ENCODE results near the gene NR5A2. TPM values are rescaled to one million over a fixed set of nuclear protein-coding genes. Genes with fewer than 3 reads are reported as not detected.

NR5A2 gene
- total RNA-seq, 1 experiment from 2014 or later, result 4.7 TPM

DNA sequence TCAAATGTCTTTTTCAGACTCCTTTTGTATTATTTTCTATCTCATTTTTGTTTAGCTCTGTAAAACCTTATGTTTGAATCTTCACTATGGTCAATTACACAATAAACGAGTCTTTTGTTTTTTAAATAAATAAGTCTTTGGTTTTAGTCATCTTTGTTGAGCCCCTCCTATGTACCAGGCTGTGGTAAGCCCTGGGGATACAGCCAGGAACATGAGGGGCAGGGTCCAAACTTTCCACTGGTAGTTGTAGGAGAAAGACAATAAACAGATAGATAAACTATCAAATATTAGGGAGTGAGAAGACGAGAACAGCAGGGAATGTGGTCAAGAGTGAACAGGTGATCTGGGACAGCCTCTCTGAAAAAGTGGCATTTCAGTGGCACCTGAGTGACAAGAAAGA, 195.7 kb downstream of the NR5A2 start:
- no peak overlapping the region for H2BK5ac ChIP-seq (ENCODE audit: insufficient read length, low read length)
- no peak overlapping the region for H3K4me2 ChIP-seq (ENCODE audit: insufficient read depth, insufficient read length, low read length)
- H2AFZ ChIP-seq (ENCODE audit: low read length), result no peak overlapping the region
- H4K8ac ChIP-seq (replicated peaks; ENCODE audit: insufficient read length, low read depth, low read length), result no peak overlapping the region
- H3T11ph ChIP-seq (ENCODE audit: low read length), result no peak overlapping the region
- no peaks in the 10 kb centered on the region for H4K20me1 ChIP-seq (ENCODE audit: control insufficient read depth, insufficient read depth, insufficient read length)
- H3K9me3 ChIP-seq (ENCODE audit: control insufficient read depth, low read depth, low read length), result no peaks in the 10 kb centered on the region
- no peak overlapping the region for H2BK12ac ChIP-seq (ENCODE audit: insufficient read length, low read depth, low read length)
- TF ChIP-seq, protein P1, sequence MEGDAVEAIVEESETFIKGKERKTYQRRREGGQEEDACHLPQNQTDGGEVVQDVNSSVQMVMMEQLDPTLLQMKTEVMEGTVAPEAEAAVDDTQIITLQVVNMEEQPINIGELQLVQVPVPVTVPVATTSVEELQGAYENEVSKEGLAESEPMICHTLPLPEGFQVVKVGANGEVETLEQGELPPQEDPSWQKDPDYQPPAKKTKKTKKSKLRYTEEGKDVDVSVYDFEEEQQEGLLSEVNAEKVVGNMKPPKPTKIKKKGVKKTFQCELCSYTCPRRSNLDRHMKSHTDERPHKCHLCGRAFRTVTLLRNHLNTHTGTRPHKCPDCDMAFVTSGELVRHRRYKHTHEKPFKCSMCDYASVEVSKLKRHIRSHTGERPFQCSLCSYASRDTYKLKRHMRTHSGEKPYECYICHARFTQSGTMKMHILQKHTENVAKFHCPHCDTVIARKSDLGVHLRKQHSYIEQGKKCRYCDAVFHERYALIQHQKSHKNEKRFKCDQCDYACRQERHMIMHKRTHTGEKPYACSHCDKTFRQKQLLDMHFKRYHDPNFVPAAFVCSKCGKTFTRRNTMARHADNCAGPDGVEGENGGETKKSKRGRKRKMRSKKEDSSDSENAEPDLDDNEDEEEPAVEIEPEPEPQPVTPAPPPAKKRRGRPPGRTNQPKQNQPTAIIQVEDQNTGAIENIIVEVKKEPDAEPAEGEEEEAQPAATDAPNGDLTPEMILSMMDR (conservative IDR thresholded peaks at IDR 0.05), result no peak
- H2BK15ac ChIP-seq (ENCODE audit: low read depth, low read length), result no peak overlapping the region
- no peak overlapping the region for H2BK120ac ChIP-seq (ENCODE audit: low read depth, low read length, poor library complexity, severe bottlenecking)
- Mint-ChIP-seq H3K4me1 (peaks cover 35 to 41% of the 10 kb centered on the region in 2 experiments), H3K27ac (no peak overlapping the region), H3K36me3 (ENCODE audit: insufficient read depth in 1 of 3, low read depth in 3 of 3) (no peaks in the 10 kb centered on the region), H3K4me3 (no peak overlapping the region), H3K9me3 (peaks cover 0 to 8% of the 10 kb centered on the region in 2 experiments; a peak in 1 of 5 replicates), H3K27me3 (ENCODE audit: low read depth) (no peaks in the 10 kb centered on the region; the same call in 1 of the 2 replicates)
- H3K27me3 ChIP-seq (ENCODE audit: insufficient read depth, low read length), result no peaks in the 10 kb centered on the region
- no peak overlapping the region for H3K56ac ChIP-seq (ENCODE audit: insufficient read length, low read depth, low read length)
- H3K4me1 ChIP-seq (ENCODE audit: insufficient read depth, low read length), result peaks cover 6% of the 10 kb centered on the region; the same call in 1 of the 2 replicates
- H4K5ac ChIP-seq (ENCODE audit: insufficient read length, low read depth, low read length), result no peak overlapping the region
- H3K18ac ChIP-seq (ENCODE audit: insufficient read length, low read depth, low read length), result no peak overlapping the region
- DNase-seq, result no peak
- no peaks in the 10 kb centered on the region for H3K79me1 ChIP-seq (ENCODE audit: insufficient read depth, low read depth, low read length, poor library complexity, severe bottlenecking)
- H3K4ac ChIP-seq (ENCODE audit: low read depth, low read length), result no peak overlapping the region
- H3K23me2 ChIP-seq (ENCODE audit: insufficient read length, low read depth, low read length, poor library complexity, severe bottlenecking), result no peaks in the 10 kb centered on the region
- H3K79me2 ChIP-seq (ENCODE audit: insufficient read depth, low read length), result no peaks in the 10 kb centered on the region
- no peak overlapping the region for H3K9ac ChIP-seq (ENCODE audit: extremely low read depth, insufficient read length, low read length)
- no peak overlapping the region for H2AK5ac ChIP-seq (ENCODE audit: insufficient read length, low read length)
- H3K14ac ChIP-seq (ENCODE audit: insufficient read depth, low read length), result no peak overlapping the region
- WGBS (ENCODE audit: extremely low coverage, insufficient read length, low lambda C conversion rate), result no CpG with 5 or more reads among the region's 2 CpGs
- no peak overlapping the region for H3K27ac ChIP-seq (ENCODE audit: insufficient read length, low read depth, low read length)
- no peak overlapping the region for H3K23ac ChIP-seq (ENCODE audit: insufficient read length, low read depth, low read length)
- no peak overlapping the region for H2BK20ac ChIP-seq (ENCODE audit: low read depth, low read length, poor library complexity, severe bottlenecking)
- H4K91ac ChIP-seq (ENCODE audit: insufficient read length, low read depth, low read length), result no peak overlapping the region

All from H9 (cell line).